ENCODE data around the gene LUZP2. TPM values are rescaled to one million over a fixed set of nuclear protein-coding genes. Genes with fewer than 3 reads are reported as not detected.

The LUZP2 gene
- total RNA-seq, 1 donor from 2014 or later = 0.96 TPM

- Mint-ChIP-seq H3K4me1 (ENCODE audit: low read depth, unreplicated experiment) (no peaks in the 10 kb centered on the region), H3K4me3 (ENCODE audit: unreplicated experiment) (no peak overlapping the region), H3K36me3 (ENCODE audit: unreplicated experiment) (no peaks in the 10 kb centered on the region), H3K27me3 (ENCODE audit: unreplicated experiment) (no peaks in the 10 kb centered on the region), H3K27ac (ENCODE audit: unreplicated experiment) (no peak overlapping the region), H3K9me3 (ENCODE audit: unreplicated experiment) (no peaks in the 10 kb centered on the region)
- no peak for TF ChIP-seq CTCF (IDR thresholded peaks at IDR 0.05; ENCODE audit: partially characterized antibody, unreplicated experiment)
- no peak for DNase-seq
These were observed 75.5 kb downstream of the LUZP2 start for GRCh38 chr11:24572376-24572775.

GRCh38 chr11:24574461-24574860, 77.6 kb downstream of the LUZP2 start:
- Mint-ChIP-seq H3K4me3 (ENCODE audit: unreplicated experiment) (no peak overlapping the region), H3K27me3 (ENCODE audit: unreplicated experiment) (no peaks in the 10 kb centered on the region), H3K27ac (ENCODE audit: unreplicated experiment) (no peak overlapping the region), H3K4me1 (ENCODE audit: low read depth, unreplicated experiment) (no peaks in the 10 kb centered on the region), H3K36me3 (ENCODE audit: unreplicated experiment) (no peaks in the 10 kb centered on the region), H3K9me3 (ENCODE audit: unreplicated experiment) (no peaks in the 10 kb centered on the region)
- TF ChIP-seq CTCF (IDR thresholded peaks at IDR 0.05; ENCODE audit: partially characterized antibody, unreplicated experiment) = no peak
- DNase-seq = no peak

- Mint-ChIP-seq H3K4me3 (ENCODE audit: unreplicated experiment) (no peak overlapping the region), H3K9me3 (ENCODE audit: unreplicated experiment) (no peaks in the 10 kb centered on the region), H3K36me3 (ENCODE audit: unreplicated experiment) (no peaks in the 10 kb centered on the region), H3K27me3 (ENCODE audit: unreplicated experiment) (no peaks in the 10 kb centered on the region), H3K27ac (ENCODE audit: unreplicated experiment) (no peak overlapping the region), H3K4me1 (ENCODE audit: low read depth, unreplicated experiment) (no peaks in the 10 kb centered on the region)
- DNase-seq = no peak
- no peak for TF ChIP-seq CTCF (IDR thresholded peaks at IDR 0.05; ENCODE audit: partially characterized antibody, unreplicated experiment)
These were observed 78.5 kb downstream of the LUZP2 start for GRCh38 chr11:24575392-24575791.

- H3K27me3 Mint-ChIP-seq (ENCODE audit: unreplicated experiment) = no peaks in the 10 kb centered on the region
- H3K27ac Mint-ChIP-seq (ENCODE audit: unreplicated experiment) = no peak overlapping the region
- H3K4me1 Mint-ChIP-seq (ENCODE audit: low read depth, unreplicated experiment) = no peaks in the 10 kb centered on the region
- no peak for DNase-seq
- H3K4me3 Mint-ChIP-seq (ENCODE audit: unreplicated experiment) = no peak overlapping the region
- H3K9me3 Mint-ChIP-seq (ENCODE audit: unreplicated experiment) = no peaks in the 10 kb centered on the region
- H3K36me3 Mint-ChIP-seq (ENCODE audit: unreplicated experiment) = no peaks in the 10 kb centered on the region
- no peak for TF ChIP-seq CTCF (IDR thresholded peaks at IDR 0.05; ENCODE audit: partially characterized antibody, unreplicated experiment)
These were observed 88.3 kb downstream of the LUZP2 start for GRCh38 chr11:24585192-24585591.

GRCh38 chr11:24587635-24588034, 90.8 kb downstream of the LUZP2 start:
- DNase-seq = no peak
- Mint-ChIP-seq H3K27me3 (ENCODE audit: unreplicated experiment) (no peaks in the 10 kb centered on the region), H3K4me3 (ENCODE audit: unreplicated experiment) (no peak overlapping the region), H3K9me3 (ENCODE audit: unreplicated experiment) (no peaks in the 10 kb centered on the region), H3K27ac (ENCODE audit: unreplicated experiment) (no peak overlapping the region), H3K4me1 (ENCODE audit: low read depth, unreplicated experiment) (no peaks in the 10 kb centered on the region), H3K36me3 (ENCODE audit: unreplicated experiment) (no peaks in the 10 kb centered on the region)
- no peak for TF ChIP-seq CTCF (IDR thresholded peaks at IDR 0.05; ENCODE audit: partially characterized antibody, unreplicated experiment)
